ENCODE data around the gene RSAD1. TPM values are rescaled to one million over a fixed set of nuclear protein-coding genes. Genes with fewer than 3 reads are reported as not detected.

Gene RSAD1
- total RNA-seq, 4 donors from 2014 or later, result 10.7 to 26.3 (median 21.3) TPM

- H3K36me3 ChIP-seq, result peaks cover 0 to 59% of the 10 kb centered on the region in 2 donors
- H3K9me3 ChIP-seq, result no peaks in the 10 kb centered on the region
- TF ChIP-seq POLR2A (IDR thresholded peaks at IDR 0.05), result no peak
- TF ChIP-seq CTCF (IDR thresholded peaks at IDR 0.05), result no peak
- TF ChIP-seq EP300 (IDR thresholded peaks at IDR 0.05), result no peak
- TF ChIP-seq POLR2AphosphoS5 (IDR thresholded peaks at IDR 0.05), result no peak
- WGBS, 2 donors (ENCODE audit: low coverage in 1 of 2), result 90% methylated on average over 2 of the region's 11 CpGs; no CpG with 5 or more reads in 1 of the 2 donors
- H3K27ac ChIP-seq, result peak overlapping the region in 1 of 4 donors; percentile 19
- ATAC-seq, result no peak
- no peaks in the 10 kb centered on the region for H3K27me3 ChIP-seq
- H3K4me3 ChIP-seq, result no peak overlapping the region
- peaks cover 0 to 37% (median 8%) of the 10 kb centered on the region in 3 donors for H3K4me1 ChIP-seq
Observed at GRCh38 chr17:50484386-50485155, 5.9 kb downstream of the RSAD1 start.

- H3K9me3 ChIP-seq, result no peaks in the 10 kb centered on the region
- TF ChIP-seq POLR2A (IDR thresholded peaks at IDR 0.05) (no peak), EP300 (IDR thresholded peaks at IDR 0.05) (no peak), POLR2AphosphoS5 (IDR thresholded peaks at IDR 0.05) (no peak), CTCF (IDR thresholded peaks at IDR 0.05) (no peak)
- WGBS, 2 donors (ENCODE audit: low coverage in 1 of 2), result 89 to 100% methylated on average over 1 to 5 of the region's 17 CpGs
- no peak for ATAC-seq
- no peaks in the 10 kb centered on the region for H3K27me3 ChIP-seq
- H3K36me3 ChIP-seq, result peaks cover 0 to 51% of the 10 kb centered on the region in 2 donors
- no peak overlapping the region for H3K4me3 ChIP-seq
- H3K4me1 ChIP-seq, result peaks cover 0 to 14% (median 3%) of the 10 kb centered on the region in 3 donors
- no peak overlapping the region for H3K27ac ChIP-seq
Observed at GRCh38 chr17:50487213-50488096, 8.8 kb downstream of the RSAD1 start.

- no CpG with 5 or more reads among the region's 2 CpGs for WGBS, 2 donors (ENCODE audit: low coverage in 1 of 2)
Observed at GRCh38 chr17:50488880-50489279, 10.2 kb downstream of the RSAD1 start.

GRCh38 chr17:50491505-50491904 is 12.8 kb downstream of the RSAD1 start:
- no peak for ATAC-seq
- H3K4me1 ChIP-seq, result no peaks in the 10 kb centered on the region
- WGBS, 2 donors (ENCODE audit: low coverage in 1 of 2), result 35 to 46% methylated on average over 1 of the region's 1 CpG
- H3K9me3 ChIP-seq, result no peaks in the 10 kb centered on the region
- H3K27ac ChIP-seq, result no peak overlapping the region
- no peaks in the 10 kb centered on the region for H3K27me3 ChIP-seq
- H3K36me3 ChIP-seq, result peaks cover 0 to 16% of the 10 kb centered on the region in 2 donors
- no peak overlapping the region for H3K4me3 ChIP-seq
- TF ChIP-seq POLR2A (IDR thresholded peaks at IDR 0.05), result no peak
- no peak for TF ChIP-seq POLR2AphosphoS5 (IDR thresholded peaks at IDR 0.05)
- no peak for TF ChIP-seq EP300 (IDR thresholded peaks at IDR 0.05)
- no peak for TF ChIP-seq CTCF (IDR thresholded peaks at IDR 0.05)

More at GRCh38 chr17:50488880-50489279, 10.2 kb downstream of the RSAD1 start:
- Histone ChIP-seq H3K4me3 (no peak overlapping the region), H3K36me3 (peaks cover 0 to 42% of the 10 kb centered on the region in 2 donors), H3K27me3 (no peaks in the 10 kb centered on the region), H3K4me1 (no peaks in the 10 kb centered on the region), H3K9me3 (no peaks in the 10 kb centered on the region), H3K27ac (no peak overlapping the region)
- no peak for ATAC-seq
- TF ChIP-seq POLR2AphosphoS5 (IDR thresholded peaks at IDR 0.05) (no peak), CTCF (IDR thresholded peaks at IDR 0.05) (no peak), POLR2A (IDR thresholded peaks at IDR 0.05) (no peak), EP300 (IDR thresholded peaks at IDR 0.05) (no peak)

Measured in gastroesophageal sphincter (tissue), 4 donors.